HEK293T (cell line): ENCODE measurements around the gene SYS1.

Experiments
- CTCF ChIA-PET: fragments of 350-600 bp; formaldehyde crosslinking; extraction: SDS; loops from one replicate; lab custom pipeline; 2021; ENCODE audit warnings: antibody characterized with exemption, inconsistent platforms; lab: Yijun Ruan, JAX
- POLR2A ChIA-PET: fragments of 350-600 bp; formaldehyde crosslinking; extraction: SDS; loops from one replicate; lab custom pipeline; 2020; ENCODE audit warnings: antibody characterized with exemption, inconsistent platforms; lab: Yijun Ruan, JAX
- DNase-seq: peaks from one replicate; pipeline ENCODE4 v3.0.0; 2012; ENCODE audit warnings: mixed read lengths; ENCODE audit errors: extremely low spot score
- ARNT ChIP-seq: fragments of 450-650 bp; IDR thresholded peaks from 2 replicates; pipeline ENCODE4 v1.6.1; 2017; ENCODE audit warnings: mild to moderate bottlenecking
- BHLHE40 ChIP-seq: fragments of 450-650 bp; IDR thresholded peaks from 2 replicates; pipeline ENCODE4 v1.6.1; 2016; ENCODE audit warnings: mild to moderate bottlenecking, moderate library complexity, borderline replicate concordance
- CTBP1 ChIP-seq: fragments of 450-650 bp; IDR thresholded peaks from 2 replicates; pipeline ENCODE4 v1.6.1; 2016; ENCODE audit warnings: borderline replicate concordance
- ELF4 ChIP-seq: fragments of 450-650 bp; IDR thresholded peaks from 2 replicates; pipeline ENCODE4 v1.6.1; 2017; ENCODE audit warnings: antibody characterized with exemption
- FOXA1 ChIP-seq: fragments of 450-650 bp; IDR thresholded peaks from 2 replicates; pipeline ENCODE4 v1.6.1; 2016; ENCODE audit warnings: mild to moderate bottlenecking
- FOXK2 ChIP-seq: fragments of 450-650 bp; IDR thresholded peaks from 2 replicates; pipeline ENCODE4 v1.6.1; 2016; ENCODE audit warnings: mild to moderate bottlenecking
- FOXM1 ChIP-seq: fragments of 450-650 bp; IDR thresholded peaks from 2 replicates; pipeline ENCODE4 v1.6.1; 2017; ENCODE audit warnings: mild to moderate bottlenecking, borderline replicate concordance
- HDGF ChIP-seq: fragments of 450-650 bp; IDR thresholded peaks from 2 replicates; pipeline ENCODE4 v1.6.1; 2017; ENCODE audit warnings: antibody characterized with exemption, borderline replicate concordance
- L3MBTL2 ChIP-seq: fragments of 450-650 bp; conservative IDR thresholded peaks from 2 replicates; pipeline ENCODE4 v1.6.1; 2016; ENCODE audit warnings: mild to moderate bottlenecking
- LEF1 ChIP-seq: fragments of 450-650 bp; IDR thresholded peaks from 2 replicates; pipeline ENCODE4 v1.6.1; 2017; ENCODE audit warnings: mild to moderate bottlenecking, borderline replicate concordance
- NFRKB ChIP-seq: fragments of 450-650 bp; IDR thresholded peaks from 2 replicates; pipeline ENCODE4 v1.6.1; 2016; ENCODE audit warnings: mild to moderate bottlenecking, moderate library complexity
- SP1 ChIP-seq: fragments of 450-650 bp; IDR thresholded peaks from 2 replicates; pipeline ENCODE4 v1.6.1; 2017
- SUZ12 ChIP-seq: fragments of 450-650 bp; IDR thresholded peaks from 2 replicates; pipeline ENCODE4 v1.6.1; 2016; ENCODE audit warnings: mild to moderate bottlenecking
- TARDBP ChIP-seq: fragments of 450-650 bp; IDR thresholded peaks from 2 replicates; pipeline ENCODE4 v1.6.1; 2016
- ZNF384 ChIP-seq: fragments of 450-650 bp; IDR thresholded peaks from 2 replicates; pipeline ENCODE4 v1.6.1; 2016
- TF ChIP-seq, protein P1 (sequence below): fragments of 450-650 bp; IDR thresholded peaks from 2 replicates; pipeline ENCODE4 v1.6.1; 2016

Gene SYS1

DNA sequence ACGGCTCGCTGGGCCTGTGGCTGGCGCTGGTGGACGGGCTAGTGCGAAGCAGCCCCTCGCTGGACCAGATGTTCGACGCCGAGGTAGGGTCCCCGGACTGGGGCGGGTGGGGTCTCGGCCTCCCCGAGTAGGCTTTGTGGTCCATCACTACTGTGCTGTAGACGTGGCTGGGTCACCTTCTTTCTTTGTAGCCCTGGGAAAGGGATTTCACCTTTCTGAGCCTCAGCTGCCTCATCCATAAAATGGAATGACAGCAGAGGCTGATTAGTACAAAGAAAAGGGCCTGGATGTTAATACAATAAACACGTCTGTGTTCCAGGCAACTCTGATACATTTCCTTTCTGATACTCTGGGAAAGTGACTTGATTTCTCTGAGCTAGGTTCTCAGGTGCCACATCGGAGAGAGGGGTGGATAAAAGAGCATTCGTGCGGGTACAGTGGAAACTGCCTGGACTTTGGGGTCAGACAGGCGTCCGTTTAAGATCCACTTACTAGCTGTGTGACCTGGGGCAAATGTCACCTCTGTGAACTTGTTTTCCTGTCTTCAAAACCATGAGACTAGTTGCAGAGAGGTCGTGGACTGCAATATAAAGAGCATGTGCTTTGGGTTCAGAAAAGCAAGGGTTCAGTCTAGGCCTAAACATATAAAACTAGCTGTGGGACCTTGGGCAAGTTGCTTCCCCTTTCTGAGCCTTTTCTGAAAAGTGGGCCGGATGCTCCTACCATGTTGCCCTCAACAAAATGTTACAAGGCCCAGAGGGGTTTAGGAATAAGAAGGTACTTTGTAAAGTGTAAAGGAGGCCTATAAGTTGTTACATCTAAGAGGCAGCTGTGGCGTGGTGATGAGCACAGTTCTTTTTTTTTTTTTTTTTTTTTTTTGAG is 896 bp downstream of the SYS1 start:
- CTCF ChIA-PET = interaction anchor here (0.8 to 2.2 kb wide), 6 partner anchors 10 to 127 kb away, joined by 3 to 9 read pairs (median 4); no protein-coding TSS in a partner anchor
- POLR2A ChIA-PET = interaction anchor here (1.0 to 2.9 kb wide), 12 partner anchors 8 to 86 kb away, joined by 4 to 25 read pairs (median 8); partner anchors contain the start of genes DBNDD2, PIGT and SDC4
- TF ChIP-seq ZNF384 (0 out of 2 replicates have a peak, but pooled peaks have one; percentile 24), HDGF (no peak)
- DNase-seq = no peak

DNA sequence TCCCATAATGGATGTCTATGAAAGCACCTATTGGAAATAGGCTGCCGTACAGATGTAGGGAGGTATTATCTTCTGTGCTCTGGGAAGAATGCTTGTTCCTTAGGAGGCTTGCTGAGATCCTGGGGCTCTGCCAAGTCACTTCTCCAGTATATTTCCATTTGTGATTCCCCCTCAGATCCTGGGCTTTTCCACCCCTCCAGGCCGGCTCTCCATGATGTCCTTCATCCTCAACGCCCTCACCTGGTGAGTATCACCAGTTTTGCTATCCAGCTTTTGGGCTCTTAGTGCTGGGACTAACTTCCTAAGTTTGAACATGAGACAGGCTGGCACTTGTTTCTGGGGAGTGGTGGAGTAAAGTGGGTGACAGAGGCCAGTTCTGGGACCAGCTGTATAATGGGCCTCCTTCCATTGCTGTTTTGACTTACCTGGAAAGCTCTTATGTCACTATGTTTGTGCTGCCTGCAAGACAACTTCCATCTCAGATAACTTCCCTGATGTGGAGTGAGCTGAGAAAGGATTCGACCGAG is 2.6 kb downstream of the SYS1 start:
- DNase-seq = no peak
- no peak for TF ChIP-seq L3MBTL2
- TF ChIP-seq FOXM1 = no peak
- no peak for TF ChIP-seq SP1
- no peak for TF ChIP-seq FOXA1
- no peak for TF ChIP-seq ZNF384
- TF ChIP-seq TARDBP = no peak
- no peak for TF ChIP-seq ARNT
- no peak for TF ChIP-seq ELF4
- no peak for TF ChIP-seq LEF1
- no peak for TF ChIP-seq NFRKB
- no peak for TF ChIP-seq CTBP1
- no peak for TF ChIP-seq SUZ12
- no peak for TF ChIP-seq FOXK2
- POLR2A ChIA-PET = no interaction called here
- CTCF ChIA-PET = no interaction called here

DNA sequence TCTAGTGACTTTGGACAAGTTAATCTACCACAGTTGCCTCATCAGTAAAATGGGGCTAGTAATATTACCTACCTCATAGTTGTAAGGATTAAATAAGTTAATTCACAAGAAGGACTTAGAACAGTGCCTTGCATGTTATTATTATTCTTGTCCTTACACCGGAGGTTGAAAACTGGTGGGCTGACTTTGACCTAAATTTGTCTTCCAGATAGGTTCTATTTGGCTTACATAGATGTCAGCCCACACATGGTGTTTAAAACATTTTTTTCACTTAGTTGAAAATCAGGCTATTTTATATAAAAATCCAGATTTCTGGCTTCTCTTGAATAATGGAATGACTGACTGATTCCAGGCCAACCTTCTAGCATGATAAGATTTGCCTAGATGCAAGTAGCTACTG is 3.2 kb downstream of the SYS1 start:
- no peak for DNase-seq
- ChIA-PET CTCF (no interaction called here), POLR2A (no interaction called here)
- TF ChIP-seq, protein P1, sequence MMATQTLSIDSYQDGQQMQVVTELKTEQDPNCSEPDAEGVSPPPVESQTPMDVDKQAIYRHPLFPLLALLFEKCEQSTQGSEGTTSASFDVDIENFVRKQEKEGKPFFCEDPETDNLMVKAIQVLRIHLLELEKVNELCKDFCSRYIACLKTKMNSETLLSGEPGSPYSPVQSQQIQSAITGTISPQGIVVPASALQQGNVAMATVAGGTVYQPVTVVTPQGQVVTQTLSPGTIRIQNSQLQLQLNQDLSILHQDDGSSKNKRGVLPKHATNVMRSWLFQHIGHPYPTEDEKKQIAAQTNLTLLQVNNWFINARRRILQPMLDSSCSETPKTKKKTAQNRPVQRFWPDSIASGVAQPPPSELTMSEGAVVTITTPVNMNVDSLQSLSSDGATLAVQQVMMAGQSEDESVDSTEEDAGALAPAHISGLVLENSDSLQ = no peak
- TF ChIP-seq HDGF (no peak), CTBP1 (no peak), ELF4 (no peak), FOXM1 (no peak), ZNF384 (no peak), FOXK2 (no peak), TARDBP (no peak), SP1 (no peak), FOXA1 (no peak), LEF1 (no peak), SUZ12 (no peak), NFRKB (no peak), ARNT (no peak), L3MBTL2 (no peak), BHLHE40 (no peak)

DNA sequence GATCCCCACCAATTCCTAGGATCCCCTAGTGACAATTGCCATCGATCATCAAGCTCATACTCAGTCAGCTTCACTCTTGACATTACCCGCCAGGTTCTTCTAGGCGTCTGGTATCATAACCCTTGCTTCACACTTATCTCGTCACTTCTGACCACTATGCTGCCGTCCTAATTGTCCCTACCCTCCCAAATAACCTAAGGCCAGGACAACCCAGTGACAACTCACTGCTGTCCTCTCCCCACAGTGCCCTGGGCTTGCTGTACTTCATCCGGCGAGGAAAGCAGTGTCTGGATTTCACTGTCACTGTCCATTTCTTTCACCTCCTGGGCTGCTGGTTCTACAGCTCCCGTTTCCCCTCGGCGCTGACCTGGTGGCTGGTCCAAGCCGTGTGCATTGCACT is 3.7 kb downstream of the SYS1 start:
- DNase-seq = no peak
- CTCF ChIA-PET = no interaction called here
- POLR2A ChIA-PET = no interaction called here
- TF ChIP-seq ZNF384 (no peak), FOXA1 (no peak), SP1 (no peak), SUZ12 (no peak), ELF4 (no peak), BHLHE40 (no peak), NFRKB (no peak), FOXM1 (no peak), LEF1 (no peak), FOXK2 (no peak), HDGF (no peak), L3MBTL2 (no peak), CTBP1 (no peak), TARDBP (no peak), ARNT (no peak)
- TF ChIP-seq, protein P1 = no peak

DNA sequence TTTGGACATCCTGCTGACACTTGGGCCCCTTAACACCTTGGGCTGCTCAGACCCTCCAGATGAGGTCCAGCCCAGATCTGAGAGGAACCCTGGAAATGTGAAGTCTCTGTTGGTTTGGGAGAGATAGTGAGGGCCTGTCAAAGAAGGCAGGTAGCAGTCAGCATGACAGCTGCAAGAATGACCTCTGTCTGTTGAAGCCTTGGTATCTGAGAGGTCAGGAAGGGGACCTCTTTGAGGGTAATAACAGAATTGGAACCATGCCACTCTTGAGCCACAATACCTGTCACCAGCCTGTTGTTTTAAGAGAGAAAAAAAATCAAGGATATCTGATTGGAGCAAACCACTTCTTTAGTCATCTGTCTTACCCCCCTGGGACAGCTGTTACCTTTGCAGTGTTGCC is 4.2 kb downstream of the SYS1 start:
- POLR2A ChIA-PET = no interaction called here

More for the DNA sequence above, 4.2 kb downstream of the SYS1 start:
- CTCF ChIA-PET = no interaction called here
- no peak for DNase-seq
- TF ChIP-seq NFRKB (no peak), ZNF384 (no peak), ARNT (no peak), HDGF (no peak), LEF1 (no peak), FOXK2 (no peak), FOXA1 (no peak), BHLHE40 (no peak), ELF4 (no peak), TARDBP (no peak), L3MBTL2 (no peak), SP1 (no peak), FOXM1 (no peak)
- TF ChIP-seq, protein P1 = no peak
